Naive B cell (primary cell): Measurements from ENCODE around the gene CRHR2. TPM values are rescaled to one million over a fixed set of nuclear protein-coding genes. Genes with fewer than 3 reads are reported as not detected.

Experiments used
- ATAC-seq, 2 donors: fragments of 150-1000 bp; cut with Tn5 transposase; 2 replicates each; pipeline ENCODE4 v1.10.0; 2021; ENCODE audit warnings: low read depth in 2 of 2, mild to moderate bottlenecking in 2 of 2, moderate library complexity in 2 of 2
- DNase-seq: peaks from one replicate; pipeline ENCODE4 v3.0.0; 2022
- H3K27ac Mint-ChIP-seq, 6 donors: one replicate each; pipeline ENCODE4 v1.8.0; 2020 to 2022; ENCODE audit warnings: mild to moderate bottlenecking in 6 of 6, mixed read lengths in 6 of 6, moderate library complexity in 5 of 6, inconsistent platforms in 2 of 6
- H3K27me3 Mint-ChIP-seq, 3 donors: one replicate each; pipeline ENCODE4 v1.8.0; 2021 to 2022; ENCODE audit warnings: mixed read lengths in 3 of 3, mild to moderate bottlenecking in 1 of 3
- H3K36me3 Mint-ChIP-seq, 2 donors: one replicate each; pipeline ENCODE4 v1.8.0; 2020 to 2022; ENCODE audit warnings: mixed read lengths in 2 of 2, inconsistent platforms in 1 of 2, mild to moderate bottlenecking in 1 of 2
- H3K4me1 Mint-ChIP-seq, 3 donors: one replicate each; pipeline ENCODE4 v1.8.0; 2020 to 2022; ENCODE audit warnings: mixed read lengths in 3 of 3, inconsistent platforms in 1 of 3, mild to moderate bottlenecking in 1 of 3, moderate library complexity in 1 of 3
- H3K4me3 Mint-ChIP-seq, 8 donors: one replicate each; pipeline ENCODE4 v1.8.0; 2020 to 2022; ENCODE audit warnings: mild to moderate bottlenecking in 8 of 8, mixed read lengths in 8 of 8, moderate library complexity in 8 of 8, inconsistent platforms in 2 of 8
- H3K9me3 Mint-ChIP-seq, 7 donors: one replicate each; pipeline ENCODE4 v1.8.0; 2020 to 2022; ENCODE audit warnings: mixed read lengths in 7 of 7, mild to moderate bottlenecking in 5 of 7, inconsistent platforms in 2 of 7, moderate library complexity in 1 of 7
- polyA plus RNA-seq, 6 donors: library from polyadenylated mRNA; unstranded; fragments of 300-500 nt; fragmentation: Illumina TruSeq; gene quantifications; one replicate each; pipeline ENCODE4 v1.2.3, GENCODE V29; 2021; ENCODE audit warnings: low read depth in 6 of 6

CRHR2 gene
- polyA plus RNA-seq: not detected

DNA sequence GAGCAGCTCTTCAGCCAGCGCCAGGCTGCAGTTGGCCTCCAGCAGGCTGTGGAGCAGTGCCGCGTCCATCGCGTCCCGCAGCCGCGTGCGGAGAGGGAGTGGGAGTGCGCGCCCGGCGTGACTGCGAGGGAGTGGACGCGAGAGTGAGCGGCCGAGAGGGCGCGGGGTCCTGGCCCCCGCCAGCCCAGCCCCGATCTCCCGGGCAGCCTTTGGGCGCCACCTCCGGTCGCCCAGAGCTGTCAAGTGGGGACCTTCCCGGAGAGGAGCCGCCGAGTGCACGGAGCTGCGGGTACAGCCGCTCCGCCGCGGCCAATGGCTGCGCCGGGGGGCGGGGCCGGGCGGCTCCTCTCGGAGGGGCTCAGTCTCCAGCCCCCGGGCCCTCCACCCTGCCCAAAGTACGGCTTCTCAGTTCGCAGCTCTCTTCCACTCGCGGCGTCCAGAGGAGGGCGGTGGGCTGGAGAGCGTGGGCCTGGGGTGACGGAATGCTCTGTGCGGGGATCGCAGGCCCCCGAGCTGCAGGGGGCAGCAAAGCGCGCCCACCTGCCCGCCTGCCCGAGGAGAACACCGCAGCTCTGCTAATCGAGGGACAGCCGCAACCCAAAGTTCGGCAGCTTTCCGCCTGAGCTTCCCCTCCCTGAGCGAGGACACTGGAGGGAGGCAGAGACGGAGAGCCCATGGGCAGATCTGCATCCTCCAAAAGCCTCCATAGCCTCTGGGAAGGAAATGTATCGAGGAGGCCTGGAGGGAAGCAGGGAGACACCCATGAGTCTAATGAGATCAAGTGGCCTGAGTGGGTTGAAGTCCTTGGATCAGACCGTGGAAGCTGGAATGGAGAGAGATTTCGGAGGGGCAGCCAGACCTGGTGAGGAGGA lies at the start of gene CRHR2:
Gene CRHR2, minus strand, starts transcription at position 245 of the 872 bp plus-strand sequence. Its CDS starts 176 bp downstream, at position 69.
- ATAC-seq (peak; percentile 64 to 68), DNase-seq (no peak)
- peak within 1 kb of the TSS in 1 of 6 donors; percentile 61 for H3K27ac Mint-ChIP-seq

DNA sequence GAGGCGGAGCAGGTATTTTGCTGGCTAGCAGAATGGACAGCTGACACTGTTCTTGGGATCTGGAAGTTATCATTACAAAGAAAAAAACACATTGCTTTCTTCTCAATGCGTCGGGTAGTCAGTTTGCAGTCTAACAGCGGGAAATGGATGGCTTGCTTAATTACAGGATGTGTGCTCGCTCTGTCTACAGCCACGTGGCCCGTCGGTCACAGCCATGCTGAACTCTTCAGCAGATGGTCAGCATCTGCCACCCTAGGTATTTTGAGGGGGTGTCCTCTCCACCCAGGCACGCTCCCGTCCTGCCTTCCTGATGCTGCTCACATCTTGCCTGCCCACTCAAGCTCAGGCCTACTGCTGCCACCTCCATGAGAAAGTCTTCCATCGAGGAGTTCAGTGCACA lies 49.3 kb upstream of the CRHR2 start:
- no peaks in the 10 kb centered on the region for H3K36me3 Mint-ChIP-seq
- H3K27me3 Mint-ChIP-seq: peaks cover 7 to 30% (median 19%) of the 10 kb centered on the region in 3 donors
- H3K9me3 Mint-ChIP-seq: peaks cover 0 to 1% (median 0%) of the 10 kb centered on the region in 7 donors
- no peak overlapping the region for H3K4me3 Mint-ChIP-seq
- no peak for ATAC-seq
- H3K27ac Mint-ChIP-seq: no peak overlapping the region
- H3K4me1 Mint-ChIP-seq: peaks cover 10 to 15% (median 13%) of the 10 kb centered on the region in 3 donors
- DNase-seq: no peak

More for the DNA sequence above, at the start of gene CRHR2:
- H3K4me3 Mint-ChIP-seq: peak within 1 kb of the TSS; percentile 53 to 87 (median 78)
- H3K4me1 Mint-ChIP-seq: peaks cover 13 to 17% (median 16%) of the 10 kb centered on the region in 3 donors
- H3K36me3 Mint-ChIP-seq: no peaks in the 10 kb centered on the region
- H3K9me3 Mint-ChIP-seq: no peaks in the 10 kb centered on the region
- H3K27me3 Mint-ChIP-seq: peaks cover 62 to 86% (median 78%) of the 10 kb centered on the region in 3 donors

DNA sequence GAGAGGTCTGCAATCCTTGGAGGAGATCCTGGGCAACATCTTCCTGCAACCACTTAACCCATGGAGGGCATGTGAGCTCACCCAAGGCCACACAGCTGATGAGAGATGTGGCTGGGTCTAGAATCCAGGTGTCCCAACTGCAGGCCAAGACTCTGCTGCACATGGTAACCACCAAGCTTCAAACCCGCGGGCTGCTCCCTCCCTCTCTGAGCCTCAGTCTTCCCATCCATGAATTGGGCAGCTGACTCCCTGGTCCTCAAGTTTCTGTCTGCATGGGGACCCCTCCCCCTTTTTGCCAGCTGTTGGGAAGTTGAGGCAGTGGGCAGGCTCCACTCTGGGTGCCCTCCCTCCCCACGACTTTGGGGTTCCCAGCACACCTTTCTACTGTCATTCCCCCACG lies 48.7 kb upstream of the CRHR2 start:
- peak overlapping the region in 1 of 6 donors; percentile 63 for H3K27ac Mint-ChIP-seq
- H3K9me3 Mint-ChIP-seq: peaks cover 0 to 1% (median 0%) of the 10 kb centered on the region in 7 donors
- DNase-seq (no peak), ATAC-seq (no peak)
- H3K4me1 Mint-ChIP-seq: peaks cover 10 to 15% (median 13%) of the 10 kb centered on the region in 3 donors
- H3K27me3 Mint-ChIP-seq: peaks cover 7 to 30% (median 19%) of the 10 kb centered on the region in 3 donors
- no peak overlapping the region for H3K4me3 Mint-ChIP-seq
- no peaks in the 10 kb centered on the region for H3K36me3 Mint-ChIP-seq

- peak overlapping the region in 1 of 8 donors; percentile 6 for H3K4me3 Mint-ChIP-seq
- peaks cover 7 to 30% (median 19%) of the 10 kb centered on the region in 3 donors for H3K27me3 Mint-ChIP-seq
- DNase-seq: no peak
- H3K27ac Mint-ChIP-seq: no peak overlapping the region
- ATAC-seq: no peak
- peaks cover 10 to 15% (median 13%) of the 10 kb centered on the region in 3 donors for H3K4me1 Mint-ChIP-seq
- H3K9me3 Mint-ChIP-seq: peaks cover 0 to 1% (median 0%) of the 10 kb centered on the region in 7 donors
- no peaks in the 10 kb centered on the region for H3K36me3 Mint-ChIP-seq
Observed at GRCh38 chr7:30730097-30730496, 47.8 kb upstream of the CRHR2 start.

DNA sequence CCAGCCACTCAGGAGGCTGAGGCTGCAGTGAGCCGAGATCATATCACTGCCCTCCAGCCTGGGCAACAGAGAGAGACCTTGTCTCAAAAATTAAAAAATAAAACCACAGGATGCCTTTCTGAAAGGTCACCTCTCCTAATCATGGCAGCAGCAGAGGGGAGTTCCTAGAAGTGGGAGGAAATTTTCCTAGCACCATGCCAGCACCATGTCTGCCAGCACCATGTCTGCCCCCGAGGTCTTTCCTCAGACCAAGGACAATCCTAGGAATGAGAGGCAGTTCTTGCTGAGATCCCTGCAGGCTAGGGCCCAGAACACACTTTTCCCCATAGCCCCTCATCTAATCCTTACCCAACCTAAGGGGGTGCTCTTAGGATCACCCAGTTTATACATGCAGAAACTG lies 47.4 kb upstream of the CRHR2 start:
- no peak overlapping the region for H3K4me3 Mint-ChIP-seq
- peaks cover 10 to 15% (median 13%) of the 10 kb centered on the region in 3 donors for H3K4me1 Mint-ChIP-seq
- peaks cover 7 to 27% (median 19%) of the 10 kb centered on the region in 3 donors for H3K27me3 Mint-ChIP-seq
- no peaks in the 10 kb centered on the region for H3K36me3 Mint-ChIP-seq
- no peak overlapping the region for H3K27ac Mint-ChIP-seq
- H3K9me3 Mint-ChIP-seq: peaks cover 0 to 1% (median 0%) of the 10 kb centered on the region in 7 donors
- no peak for ATAC-seq
- no peak for DNase-seq

- Mint-ChIP-seq H3K4me1 (peaks cover 10 to 15% (median 13%) of the 10 kb centered on the region in 3 donors), H3K36me3 (no peaks in the 10 kb centered on the region), H3K9me3 (peaks cover 0 to 1% (median 0%) of the 10 kb centered on the region in 7 donors), H3K4me3 (peak overlapping the region in 1 of 8 donors; percentile 0), H3K27ac (peak overlapping the region in 1 of 6 donors; percentile 51), H3K27me3 (peaks cover 11 to 22% (median 19%) of the 10 kb centered on the region in 3 donors)
- no peak for DNase-seq
- no peak for ATAC-seq
Observed at GRCh38 chr7:30728591-30729100, 46.4 kb upstream of the CRHR2 start.

DNA sequence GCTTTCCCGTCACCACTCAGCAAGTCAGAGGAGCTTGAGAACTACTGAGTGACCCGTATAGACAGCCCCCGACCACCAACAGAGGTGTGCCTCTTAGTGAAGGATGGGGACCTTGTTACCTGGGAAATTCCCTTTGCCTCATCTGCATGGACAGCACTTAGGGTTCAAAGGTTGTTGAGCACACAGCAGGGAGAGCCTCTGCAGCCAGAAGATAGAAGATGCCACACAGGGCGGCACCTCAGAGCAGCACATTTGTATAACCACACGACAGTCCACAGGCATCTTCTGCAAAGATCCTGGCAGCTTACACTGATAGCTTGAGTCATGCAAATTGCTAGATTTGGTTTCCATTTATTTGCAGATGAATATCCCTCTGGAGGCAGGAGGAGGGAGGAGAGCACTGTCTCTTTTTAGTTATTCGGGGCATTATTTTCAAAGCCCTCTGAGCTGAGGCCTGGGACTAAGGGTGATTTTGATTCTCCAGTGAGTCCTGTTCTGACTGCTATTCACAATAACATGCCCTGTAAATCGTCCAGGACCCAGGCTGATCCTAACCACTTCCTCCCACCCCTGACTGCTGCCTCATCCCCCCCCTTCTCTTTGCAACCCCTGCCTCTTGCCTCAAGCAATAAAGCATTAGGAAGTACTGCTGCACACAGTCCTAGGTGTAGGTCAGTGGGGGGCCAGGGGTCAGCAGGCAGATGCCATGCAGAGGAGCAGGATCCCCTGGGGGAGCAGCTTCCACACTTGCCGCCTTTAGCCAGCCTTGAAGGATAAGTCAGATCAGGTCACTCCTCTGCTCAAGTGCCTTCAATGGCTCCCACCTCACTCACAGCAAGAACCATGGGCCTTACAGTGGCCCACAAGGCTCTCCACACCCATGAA lies 45.0 kb upstream of the CRHR2 start:
- Mint-ChIP-seq H3K4me3 (peak overlapping the region in 1 of 8 donors; percentile 18), H3K36me3 (no peaks in the 10 kb centered on the region), H3K27ac (peak overlapping the region in 1 of 6 donors; percentile 52), H3K9me3 (peaks cover 0 to 1% (median 0%) of the 10 kb centered on the region in 7 donors), H3K27me3 (peaks cover 11 to 28% (median 28%) of the 10 kb centered on the region in 3 donors), H3K4me1 (peaks cover 10 to 15% (median 13%) of the 10 kb centered on the region in 3 donors)
- no peak for DNase-seq
- peak; percentile 47 to 58 for ATAC-seq

DNA sequence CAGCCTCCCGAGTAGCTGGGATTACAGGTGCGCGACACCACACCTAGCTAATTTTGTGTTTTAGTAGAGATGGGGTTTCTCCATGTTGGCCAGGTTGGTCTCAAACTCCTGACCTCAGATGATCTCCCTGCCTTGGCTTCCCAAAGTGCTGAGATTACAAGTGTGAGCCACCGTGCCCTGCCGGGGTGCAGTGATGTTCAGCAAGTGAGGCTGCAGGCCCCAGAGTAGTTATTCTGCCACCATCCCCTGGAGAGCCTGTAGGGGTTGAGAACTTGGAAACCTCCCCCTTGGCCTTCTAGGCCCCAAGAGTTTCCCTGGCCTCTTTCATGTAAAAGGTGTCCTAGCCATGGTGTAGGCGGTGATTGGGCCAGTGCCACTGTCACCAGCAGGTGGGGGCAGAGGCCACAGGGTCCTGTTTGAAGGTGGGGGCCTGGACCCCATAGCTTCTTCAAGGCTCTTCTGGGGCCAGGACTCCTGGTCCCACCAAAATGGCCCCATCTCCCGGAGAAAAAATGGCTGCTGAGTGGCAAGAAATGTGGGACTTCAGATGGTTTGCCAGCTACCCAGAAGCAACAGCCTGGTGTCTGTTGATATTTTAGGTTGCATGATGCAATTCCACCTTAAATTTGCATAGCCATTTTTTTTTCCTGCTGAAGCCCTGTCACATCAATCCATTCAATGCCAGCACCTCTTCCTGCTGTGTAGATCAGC lies 44.2 kb upstream of the CRHR2 start:
- peaks cover 0 to 1% (median 0%) of the 10 kb centered on the region in 7 donors for H3K9me3 Mint-ChIP-seq
- no peak for DNase-seq
- H3K36me3 Mint-ChIP-seq: no peaks in the 10 kb centered on the region
- peaks cover 10 to 15% (median 13%) of the 10 kb centered on the region in 3 donors for H3K4me1 Mint-ChIP-seq
- H3K27me3 Mint-ChIP-seq: peaks cover 7 to 29% (median 26%) of the 10 kb centered on the region in 3 donors
- ATAC-seq: no peak
- H3K27ac Mint-ChIP-seq: no peak overlapping the region
- peak overlapping the region in 1 of 8 donors; percentile 18 for H3K4me3 Mint-ChIP-seq

DNA sequence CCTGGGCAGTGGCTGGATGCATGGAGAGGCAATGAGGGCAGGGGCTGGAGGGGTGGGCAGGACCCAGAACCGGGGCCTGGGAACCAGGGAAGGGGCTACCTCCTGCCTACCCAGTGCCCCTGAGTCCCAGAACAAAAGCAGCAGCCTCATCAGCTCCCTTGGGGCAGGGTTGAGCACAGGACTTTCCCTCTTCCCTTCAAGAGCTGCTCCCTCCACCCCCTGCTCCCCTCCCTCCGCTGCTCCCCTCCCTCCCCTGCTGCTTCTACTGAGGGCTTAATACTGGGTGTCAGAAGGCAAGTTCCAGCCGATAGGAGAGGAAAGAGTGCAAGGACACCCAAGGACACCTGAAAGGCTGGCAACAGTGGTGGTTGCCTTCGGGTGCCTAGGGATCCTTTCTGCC lies 41.5 kb upstream of the CRHR2 start:
- ATAC-seq: no peak
- peaks cover 0 to 10% of the 10 kb centered on the region in 2 donors for H3K36me3 Mint-ChIP-seq
- peaks cover 6 to 13% (median 9%) of the 10 kb centered on the region in 7 donors for H3K9me3 Mint-ChIP-seq
- peaks cover 5 to 36% (median 25%) of the 10 kb centered on the region in 3 donors for H3K27me3 Mint-ChIP-seq
- H3K27ac Mint-ChIP-seq: no peak overlapping the region
- no peak for DNase-seq
- H3K4me3 Mint-ChIP-seq: no peak overlapping the region
- peaks cover 10 to 13% (median 10%) of the 10 kb centered on the region in 3 donors for H3K4me1 Mint-ChIP-seq

DNA sequence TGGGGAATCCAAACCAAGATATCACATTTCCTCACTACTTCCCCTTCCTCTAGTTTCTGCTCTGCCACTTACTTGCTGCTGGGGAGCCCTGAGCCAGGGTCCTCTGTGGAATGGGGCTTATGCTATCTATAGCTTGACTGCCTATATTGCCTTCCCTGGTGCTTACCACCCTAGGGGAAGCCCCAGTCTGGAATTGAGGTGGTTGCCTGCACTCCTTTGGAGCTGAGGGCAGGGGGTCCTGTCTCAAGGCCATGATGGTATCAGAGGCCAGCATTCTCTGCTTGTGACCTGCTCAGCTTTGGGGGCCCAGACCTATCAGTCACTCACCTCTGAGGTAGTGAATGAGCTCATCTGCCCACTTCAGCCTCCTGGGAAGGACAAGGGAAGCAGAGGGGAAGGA lies 40.4 kb upstream of the CRHR2 start:
- H3K27ac Mint-ChIP-seq: no peak overlapping the region
- no peak overlapping the region for H3K4me3 Mint-ChIP-seq
- no peak for ATAC-seq
- DNase-seq: no peak
- H3K27me3 Mint-ChIP-seq: peaks cover 9 to 36% (median 25%) of the 10 kb centered on the region in 3 donors
- peaks cover 8 to 18% of the 10 kb centered on the region in 2 donors for H3K36me3 Mint-ChIP-seq
- peaks cover 11 to 24% (median 19%) of the 10 kb centered on the region in 7 donors for H3K9me3 Mint-ChIP-seq
- peaks cover 6 to 9% (median 7%) of the 10 kb centered on the region in 3 donors for H3K4me1 Mint-ChIP-seq

DNA sequence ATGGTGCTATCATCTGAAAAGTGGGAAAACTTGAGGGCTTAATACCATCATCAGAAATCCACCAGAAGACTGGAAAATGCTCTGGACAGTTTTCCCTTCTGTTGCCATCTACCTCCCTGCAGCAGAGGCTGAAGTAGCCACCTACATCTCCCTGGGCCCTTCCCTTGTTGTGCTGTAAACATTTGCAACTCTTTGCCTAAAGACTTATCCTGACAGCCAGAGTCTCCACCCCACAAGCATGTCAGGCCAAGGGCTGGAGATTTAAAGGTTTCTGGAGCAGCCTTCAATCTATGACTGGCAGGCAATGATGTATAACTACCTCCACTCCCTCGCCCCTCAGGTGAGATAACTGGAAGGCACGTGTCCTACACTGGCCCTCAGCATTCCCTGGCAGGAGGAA lies 39.9 kb upstream of the CRHR2 start:
- H3K27ac Mint-ChIP-seq: peak overlapping the region in 1 of 6 donors; percentile 66
- H3K4me1 Mint-ChIP-seq: peaks cover 3 to 4% (median 3%) of the 10 kb centered on the region in 3 donors
- peaks cover 13 to 27% (median 20%) of the 10 kb centered on the region in 7 donors for H3K9me3 Mint-ChIP-seq
- no peak overlapping the region for H3K4me3 Mint-ChIP-seq
- peaks cover 8 to 18% of the 10 kb centered on the region in 2 donors for H3K36me3 Mint-ChIP-seq
- ATAC-seq (no peak), DNase-seq (no peak)
- peaks cover 9 to 36% (median 25%) of the 10 kb centered on the region in 3 donors for H3K27me3 Mint-ChIP-seq

DNA sequence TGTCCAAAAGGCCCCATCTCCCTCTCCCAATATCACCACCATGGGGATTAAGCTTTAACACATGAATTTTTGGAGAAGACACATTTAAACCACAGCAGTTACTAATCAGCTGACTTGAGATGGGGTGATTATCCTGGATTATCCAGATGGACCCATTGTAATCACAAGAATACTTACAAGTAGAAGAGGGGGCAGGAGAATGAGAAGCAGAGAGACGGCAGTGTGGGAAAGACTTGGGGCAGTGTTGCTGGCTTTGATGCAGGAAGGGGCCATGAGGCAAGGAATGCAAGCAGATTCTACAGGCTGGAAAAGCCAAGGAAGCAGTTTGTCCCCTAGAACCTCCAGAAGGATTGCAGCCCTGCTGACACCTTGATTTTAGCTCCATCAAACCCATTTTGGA lies 39.0 kb upstream of the CRHR2 start:
- Mint-ChIP-seq H3K36me3 (peaks cover 8 to 18% of the 10 kb centered on the region in 2 donors), H3K27ac (no peak overlapping the region), H3K9me3 (peaks cover 15 to 31% (median 22%) of the 10 kb centered on the region in 7 donors), H3K27me3 (peaks cover 9 to 36% (median 25%) of the 10 kb centered on the region in 3 donors), H3K4me1 (no peaks in the 10 kb centered on the region), H3K4me3 (no peak overlapping the region)
- no peak for ATAC-seq
- no peak for DNase-seq
